ENCODE measurements around the gene WFDC8.

DNA sequence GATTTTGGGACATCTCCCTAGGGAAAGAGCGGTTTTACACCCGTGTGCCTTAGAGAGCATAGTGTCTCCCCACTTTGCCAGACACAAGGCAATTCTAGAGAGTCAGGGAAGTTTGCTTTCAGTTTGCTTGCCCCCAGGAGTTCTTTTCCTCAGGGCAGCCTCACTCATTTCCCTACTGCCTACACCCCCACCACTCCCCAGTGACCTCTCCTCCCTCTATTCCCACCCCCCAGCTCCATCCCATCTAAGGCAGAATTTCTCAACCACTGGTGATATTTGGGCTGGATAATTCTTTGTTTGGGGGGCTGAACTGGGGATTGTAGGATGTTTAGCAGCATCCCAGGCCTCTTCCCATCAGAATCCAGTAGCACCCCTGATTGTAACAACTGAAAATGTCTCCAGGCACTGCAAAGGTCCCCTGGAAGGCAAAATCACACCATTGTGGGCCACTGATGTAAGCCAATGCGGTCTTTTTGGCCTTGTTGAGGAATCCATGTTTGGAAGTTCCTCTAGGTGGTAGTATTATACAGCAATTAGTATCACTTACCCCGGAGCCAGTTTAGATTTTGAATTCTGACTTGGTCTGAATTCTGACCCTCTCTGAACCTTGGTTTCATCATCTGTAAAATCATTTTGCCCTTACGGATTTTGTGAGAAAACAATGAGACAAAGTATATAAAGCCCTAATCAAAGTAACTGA, 33.2 kb downstream of the WFDC8 start:
- TF ChIP-seq ZNF8 (CRISPR knock-in tag; IDR thresholded peaks at IDR 0.05) (no peak), RARB (CRISPR knock-in tag; IDR thresholded peaks at IDR 0.05) (no peak)
- TF ChIP-seq, protein P1, sequence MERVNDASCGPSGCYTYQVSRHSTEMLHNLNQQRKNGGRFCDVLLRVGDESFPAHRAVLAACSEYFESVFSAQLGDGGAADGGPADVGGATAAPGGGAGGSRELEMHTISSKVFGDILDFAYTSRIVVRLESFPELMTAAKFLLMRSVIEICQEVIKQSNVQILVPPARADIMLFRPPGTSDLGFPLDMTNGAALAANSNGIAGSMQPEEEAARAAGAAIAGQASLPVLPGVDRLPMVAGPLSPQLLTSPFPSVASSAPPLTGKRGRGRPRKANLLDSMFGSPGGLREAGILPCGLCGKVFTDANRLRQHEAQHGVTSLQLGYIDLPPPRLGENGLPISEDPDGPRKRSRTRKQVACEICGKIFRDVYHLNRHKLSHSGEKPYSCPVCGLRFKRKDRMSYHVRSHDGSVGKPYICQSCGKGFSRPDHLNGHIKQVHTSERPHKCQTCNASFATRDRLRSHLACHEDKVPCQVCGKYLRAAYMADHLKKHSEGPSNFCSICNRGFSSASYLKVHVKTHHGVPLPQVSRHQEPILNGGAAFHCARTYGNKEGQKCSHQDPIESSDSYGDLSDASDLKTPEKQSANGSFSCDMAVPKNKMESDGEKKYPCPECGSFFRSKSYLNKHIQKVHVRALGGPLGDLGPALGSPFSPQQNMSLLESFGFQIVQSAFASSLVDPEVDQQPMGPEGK (CRISPR knock-in tag; IDR thresholded peaks at IDR 0.05; ENCODE audit: borderline replicate concordance): no peak
